Measurements from ENCODE around the gene GNAT3.

The GNAT3 gene

DNA sequence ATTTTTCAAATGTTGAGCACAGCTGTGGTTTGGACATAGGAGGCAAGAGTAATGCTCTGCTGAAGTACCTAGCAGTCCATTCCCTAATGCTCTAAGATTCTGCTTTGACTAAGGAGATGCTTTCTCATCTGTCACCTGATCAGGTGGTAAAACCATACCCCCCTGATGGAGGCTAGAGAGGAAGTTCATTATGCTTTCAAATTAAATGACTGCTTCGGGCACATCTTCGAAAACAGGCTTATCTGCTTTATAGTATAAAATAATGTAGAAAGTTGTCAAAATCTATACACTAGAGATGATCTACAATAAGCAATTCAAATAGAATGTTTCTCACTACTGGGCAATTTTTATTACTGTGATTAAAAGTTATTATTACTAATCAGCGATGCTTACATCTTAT is at the start of gene GNAT3:
TSS of gene GNAT3 (minus strand) at position 101 of the 400 bp plus-strand sequence. CDS start 138 bp downstream, outside the sequence.
- ChIA-PET CTCF (no interaction called here), POLR2A (ENCODE audit: low non-redundant PET) (no interaction called here)
- H3K27ac ChIP-seq = no peak within 1 kb of the TSS
- DNase-seq (ENCODE audit: low spot score) = no peak
- TF ChIP-seq, protein P1, sequence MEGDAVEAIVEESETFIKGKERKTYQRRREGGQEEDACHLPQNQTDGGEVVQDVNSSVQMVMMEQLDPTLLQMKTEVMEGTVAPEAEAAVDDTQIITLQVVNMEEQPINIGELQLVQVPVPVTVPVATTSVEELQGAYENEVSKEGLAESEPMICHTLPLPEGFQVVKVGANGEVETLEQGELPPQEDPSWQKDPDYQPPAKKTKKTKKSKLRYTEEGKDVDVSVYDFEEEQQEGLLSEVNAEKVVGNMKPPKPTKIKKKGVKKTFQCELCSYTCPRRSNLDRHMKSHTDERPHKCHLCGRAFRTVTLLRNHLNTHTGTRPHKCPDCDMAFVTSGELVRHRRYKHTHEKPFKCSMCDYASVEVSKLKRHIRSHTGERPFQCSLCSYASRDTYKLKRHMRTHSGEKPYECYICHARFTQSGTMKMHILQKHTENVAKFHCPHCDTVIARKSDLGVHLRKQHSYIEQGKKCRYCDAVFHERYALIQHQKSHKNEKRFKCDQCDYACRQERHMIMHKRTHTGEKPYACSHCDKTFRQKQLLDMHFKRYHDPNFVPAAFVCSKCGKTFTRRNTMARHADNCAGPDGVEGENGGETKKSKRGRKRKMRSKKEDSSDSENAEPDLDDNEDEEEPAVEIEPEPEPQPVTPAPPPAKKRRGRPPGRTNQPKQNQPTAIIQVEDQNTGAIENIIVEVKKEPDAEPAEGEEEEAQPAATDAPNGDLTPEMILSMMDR (conservative IDR thresholded peaks at IDR 0.05; ENCODE audit: low read depth) = no peak

GRCh38 chr7:80558116-80558515 is 46.3 kb upstream of the GNAT3 start:
- POLR2A ChIA-PET (ENCODE audit: low non-redundant PET) = no interaction called here
- TF ChIP-seq, protein P1 (conservative IDR thresholded peaks at IDR 0.05; ENCODE audit: low read depth) = no peak
- DNase-seq (ENCODE audit: low spot score) = no peak
- H3K27ac ChIP-seq = no peak overlapping the region
- CTCF ChIA-PET = interaction anchor here (0.6 kb wide), 1 partner anchor 461 kb away, joined by 3 read pairs; no protein-coding TSS in a partner anchor

GRCh38 chr7:80552031-80552694 is 40.3 kb upstream of the GNAT3 start:
- TF ChIP-seq, protein P1 (conservative IDR thresholded peaks at IDR 0.05; ENCODE audit: low read depth) = no peak
- ChIA-PET POLR2A (ENCODE audit: low non-redundant PET) (no interaction called here), CTCF (interaction anchor here (0.6 kb wide), 1 partner anchor 1338 kb away, joined by 3 read pairs; no protein-coding TSS in a partner anchor)
- DNase-seq (ENCODE audit: low spot score) = no peak
- peak overlapping the region; percentile 66 for H3K27ac ChIP-seq

DNA sequence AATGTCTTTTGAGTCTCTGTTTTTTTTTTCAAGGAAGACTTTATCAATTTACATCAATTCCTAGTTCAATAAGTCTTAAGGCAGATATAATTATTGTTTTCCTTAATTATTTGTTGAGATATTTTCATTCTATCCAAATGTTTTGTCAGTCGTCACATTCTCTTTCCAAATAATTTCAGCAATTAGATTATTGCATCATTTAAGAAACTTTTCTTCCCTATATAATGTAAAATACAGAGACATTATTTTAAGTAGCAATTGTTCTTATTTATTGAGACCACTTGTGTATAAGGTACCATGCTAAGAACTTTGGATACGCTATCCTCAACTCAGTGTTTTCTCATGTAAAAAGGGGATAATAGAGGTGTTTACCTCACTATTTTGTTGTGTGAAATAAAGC is 38.1 kb upstream of the GNAT3 start:
- no peak overlapping the region for H3K27ac ChIP-seq
- ChIA-PET POLR2A (ENCODE audit: low non-redundant PET) (no interaction called here), CTCF (no interaction called here)
- DNase-seq (ENCODE audit: low spot score) = no peak
- TF ChIP-seq, protein P1 (conservative IDR thresholded peaks at IDR 0.05; ENCODE audit: low read depth) = no peak

- ChIA-PET CTCF (interaction anchor here (0.6 kb wide), 1 partner anchor 23 kb away, joined by 5 read pairs; no protein-coding TSS in a partner anchor), POLR2A (ENCODE audit: low non-redundant PET) (no interaction called here)
- DNase-seq (ENCODE audit: low spot score) = no peak
- no peak overlapping the region for H3K27ac ChIP-seq
- TF ChIP-seq, protein P1 (conservative IDR thresholded peaks at IDR 0.05; ENCODE audit: low read depth) = no peak
Measured at GRCh38 chr7:80548840-80549530, 37.1 kb upstream of the GNAT3 start.

GRCh38 chr7:80542398-80542797 is 30.5 kb upstream of the GNAT3 start:
- H3K27ac ChIP-seq = no peak overlapping the region
- TF ChIP-seq, protein P1 (conservative IDR thresholded peaks at IDR 0.05; ENCODE audit: low read depth) = no peak
- ChIA-PET CTCF (no interaction called here), POLR2A (ENCODE audit: low non-redundant PET) (no interaction called here)
- DNase-seq (ENCODE audit: low spot score) = peak; percentile 44
